GM21717 (cell line): Measurements from ENCODE around the gene PDE1C.

ENCODE experiments used
- ATAC-seq: cut with Tn5 transposase; IDR thresholded peaks from one replicate; pipeline ENCODE4 v1.9.1; 2021; ENCODE audit warnings: mild to moderate bottlenecking, moderate library complexity; ENCODE audit not compliant: unreplicated experiment

Gene PDE1C

DNA sequence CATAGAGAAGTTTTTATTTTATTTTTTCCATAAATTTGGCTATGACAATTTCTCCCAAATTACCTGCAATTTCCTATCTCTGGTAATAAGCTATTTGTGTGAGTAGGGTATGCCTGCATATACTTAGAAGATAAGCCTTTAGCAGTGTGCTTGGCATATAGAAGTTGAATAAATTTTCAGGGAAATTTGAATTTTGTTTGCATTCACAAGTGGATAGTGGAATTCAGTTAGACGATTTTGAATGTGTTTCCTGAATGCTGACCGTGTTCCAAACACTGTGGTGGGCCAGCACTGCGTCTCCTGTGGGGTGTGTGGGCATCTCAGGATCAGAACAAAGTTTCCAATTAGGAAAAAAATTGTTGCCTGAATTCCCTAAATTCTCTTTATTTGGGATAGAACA is 283.9 kb downstream of the PDE1C start:
- no peak for ATAC-seq

DNA sequence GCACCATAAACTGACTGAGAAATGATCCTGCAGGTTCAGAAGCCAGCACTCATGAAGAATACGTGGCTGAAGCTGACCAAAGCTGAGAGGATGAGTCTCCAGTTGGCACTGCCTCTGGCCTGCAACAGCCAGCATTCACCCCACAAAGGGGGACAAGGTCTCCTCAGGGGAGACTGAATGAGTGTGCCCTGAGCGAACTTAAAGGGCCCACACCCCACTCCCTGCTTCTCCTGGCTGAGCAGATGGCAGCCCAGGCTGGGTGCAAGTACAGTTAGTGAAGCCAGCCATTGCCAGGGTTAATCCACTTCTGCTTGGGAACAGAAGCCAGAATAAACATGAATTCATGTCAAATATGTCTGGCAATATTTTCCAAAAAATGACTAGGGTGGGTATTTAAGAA is 285.1 kb downstream of the PDE1C start:
- ATAC-seq, result no peak

DNA sequence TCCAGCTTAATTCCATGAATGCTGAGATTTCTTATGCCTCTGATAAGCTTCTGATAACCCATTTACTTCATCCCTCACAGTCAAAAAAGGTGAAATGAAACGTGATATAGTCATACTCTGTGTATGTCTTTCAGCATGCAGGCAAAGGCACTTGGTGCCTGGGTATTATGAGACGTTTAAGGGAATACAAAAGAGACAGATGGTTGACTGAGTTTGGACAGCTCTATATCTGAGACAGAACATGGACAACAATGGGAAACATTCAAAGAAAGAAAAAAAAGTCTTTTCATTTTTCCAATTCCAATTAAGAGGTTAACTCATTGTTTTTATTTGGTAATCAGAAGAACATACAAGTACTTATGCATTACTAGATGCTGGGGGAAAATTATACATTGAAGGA is 287.0 kb downstream of the PDE1C start:
- ATAC-seq, result no peak

DNA sequence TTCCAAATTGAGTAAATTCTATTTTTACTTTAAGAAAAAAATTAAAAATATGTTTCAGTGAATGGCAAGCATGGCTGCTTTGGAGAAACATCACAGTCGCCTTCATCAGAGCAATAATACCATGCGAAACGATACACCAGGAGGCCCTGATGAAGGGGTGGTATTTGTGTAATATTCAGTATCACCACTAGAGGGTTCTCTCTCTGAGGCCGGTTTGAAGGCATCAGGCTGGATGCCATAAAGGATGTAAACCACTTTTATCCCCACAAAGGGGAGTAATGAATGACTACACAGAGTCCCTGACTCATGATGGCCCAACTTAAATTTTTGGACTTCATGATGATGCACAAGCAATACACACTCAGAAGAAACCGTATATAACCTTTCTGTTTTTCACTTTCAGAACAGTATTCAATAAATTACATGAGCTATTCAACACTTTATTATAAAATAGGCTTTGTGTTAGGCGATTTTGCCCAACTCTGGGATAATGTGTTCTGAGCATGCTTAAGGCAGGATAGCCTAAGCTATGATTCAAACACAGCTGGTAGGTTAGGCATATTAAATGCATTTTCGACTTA is 287.7 kb downstream of the PDE1C start:
- peak; percentile 93 for ATAC-seq

- no peak for ATAC-seq
Measured at GRCh38 chr7:31778296-31778695, 291.9 kb downstream of the PDE1C start.

GRCh38 chr7:31776616-31777015 is 293.6 kb downstream of the PDE1C start:
- ATAC-seq, result no peak

DNA sequence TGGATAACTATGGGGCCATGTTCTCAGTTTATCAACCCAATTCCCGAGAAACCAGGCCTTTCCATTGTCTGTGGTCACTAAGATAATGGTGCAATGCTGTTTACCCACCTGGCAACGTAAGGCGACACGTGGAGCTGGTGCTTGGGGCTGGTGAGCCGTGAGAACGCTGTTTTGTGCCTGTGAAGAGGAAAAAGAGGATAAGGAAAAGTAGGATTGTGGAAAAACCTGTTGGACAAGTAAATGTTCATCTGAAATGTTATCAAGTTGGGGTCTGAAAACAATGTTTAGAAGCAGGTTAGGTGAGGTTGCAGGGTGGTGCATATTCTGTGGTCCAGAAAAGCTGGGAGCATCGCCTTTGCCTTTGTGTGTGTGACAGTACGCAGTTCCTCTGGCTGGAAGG is 294.7 kb downstream of the PDE1C start:
- ATAC-seq, result no peak

DNA sequence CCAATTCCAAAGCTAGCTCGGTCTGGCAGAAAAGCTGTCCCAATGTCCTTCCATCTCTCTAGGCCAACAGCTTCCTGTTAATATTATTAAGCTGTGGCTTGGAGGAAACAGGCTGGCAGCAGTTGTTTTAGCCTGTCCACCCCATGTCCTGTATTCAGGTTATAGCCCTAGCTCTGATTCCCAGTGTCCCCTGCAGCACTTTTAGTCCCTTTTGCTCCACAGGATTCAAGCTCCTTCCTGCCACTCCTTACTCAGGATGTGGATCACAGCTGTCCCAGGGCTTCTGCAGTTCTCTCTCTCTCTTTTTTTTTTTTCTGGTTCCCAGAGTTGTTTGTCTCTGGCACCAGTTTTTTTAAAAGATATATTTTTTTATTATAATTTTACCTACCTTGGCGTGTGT is 298.0 kb downstream of the PDE1C start:
- ATAC-seq, result no peak

DNA sequence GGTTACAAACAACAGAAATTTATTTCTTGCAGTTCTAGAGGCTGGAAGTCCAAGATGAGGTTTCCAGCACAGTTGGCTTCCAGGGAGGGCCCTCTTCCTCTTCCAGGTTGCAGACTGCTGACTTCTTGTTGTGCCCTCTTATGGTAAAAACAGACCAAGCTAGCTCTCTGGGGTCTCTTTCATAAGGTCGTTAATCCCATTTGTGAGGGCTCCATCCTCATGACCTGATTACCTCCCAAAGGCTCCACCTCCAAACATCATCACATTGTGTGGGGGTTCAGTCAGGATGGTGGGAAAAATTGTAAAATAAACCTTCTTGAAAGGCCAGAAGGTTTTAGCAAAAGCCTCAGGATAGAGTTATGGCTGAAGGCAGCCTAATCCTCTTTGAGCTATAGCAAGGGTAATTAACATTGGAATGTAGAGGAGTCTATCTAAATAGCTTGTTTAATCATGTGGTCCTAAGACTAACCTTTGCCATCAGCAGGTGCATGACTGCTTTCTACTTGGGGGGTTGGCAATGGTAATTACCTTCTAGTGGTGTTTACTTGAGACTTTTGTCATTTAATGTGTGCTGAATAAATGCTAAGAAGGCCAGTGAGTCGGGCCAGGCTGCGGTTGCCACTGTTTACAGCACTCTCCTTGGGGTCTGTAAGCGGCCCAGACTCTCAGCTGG is 302.4 kb downstream of the PDE1C start:
- no peak for ATAC-seq

DNA sequence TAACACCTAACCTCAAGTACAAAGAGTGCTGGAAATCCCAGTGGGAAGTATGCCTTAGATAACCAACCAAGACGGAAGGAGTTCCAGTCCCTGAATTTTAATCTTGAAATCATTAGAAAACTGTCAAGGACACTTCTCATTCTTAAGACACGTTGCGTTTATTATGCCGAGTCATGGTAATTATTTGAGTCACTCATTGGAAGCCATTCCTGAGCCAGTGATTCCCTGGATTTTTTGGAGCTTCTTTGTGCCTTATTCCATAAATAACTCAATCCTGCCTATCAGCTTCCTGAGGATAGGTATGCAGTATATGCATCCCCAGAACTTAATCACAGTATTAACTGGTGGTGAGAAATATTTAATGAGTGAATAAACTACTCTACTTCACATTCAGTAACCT is 305.7 kb downstream of the PDE1C start:
- ATAC-seq, result no peak

- no peak for ATAC-seq
Measured at GRCh38 chr7:31763548-31763947, 306.7 kb downstream of the PDE1C start.

- no peak for ATAC-seq
Measured at GRCh38 chr7:31761646-31762045, 308.6 kb downstream of the PDE1C start.

- no peak for ATAC-seq
Measured at GRCh38 chr7:31758755-31759154, 311.5 kb downstream of the PDE1C start.

DNA sequence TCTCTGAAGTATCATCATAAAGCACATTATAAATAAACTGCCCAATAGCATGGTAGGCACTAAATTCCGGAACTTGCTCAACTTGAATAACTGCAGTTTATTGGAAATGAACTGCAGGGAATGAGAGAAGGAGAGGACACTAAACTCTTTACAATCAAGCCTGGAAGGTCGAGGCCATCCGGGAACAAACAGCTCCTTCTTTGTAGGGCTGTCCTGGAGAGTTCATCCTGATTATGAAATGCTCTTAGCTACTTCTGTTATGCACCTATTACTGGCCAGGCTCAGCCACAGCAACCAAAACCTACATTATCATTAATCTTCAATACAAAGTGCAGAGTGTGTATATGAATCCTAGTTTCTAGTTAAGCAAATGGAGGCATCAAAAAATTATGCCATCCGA is 318.5 kb downstream of the PDE1C start:
- ATAC-seq, result no peak

- no peak for ATAC-seq
Measured at GRCh38 chr7:31748084-31748483, 322.1 kb downstream of the PDE1C start.

DNA sequence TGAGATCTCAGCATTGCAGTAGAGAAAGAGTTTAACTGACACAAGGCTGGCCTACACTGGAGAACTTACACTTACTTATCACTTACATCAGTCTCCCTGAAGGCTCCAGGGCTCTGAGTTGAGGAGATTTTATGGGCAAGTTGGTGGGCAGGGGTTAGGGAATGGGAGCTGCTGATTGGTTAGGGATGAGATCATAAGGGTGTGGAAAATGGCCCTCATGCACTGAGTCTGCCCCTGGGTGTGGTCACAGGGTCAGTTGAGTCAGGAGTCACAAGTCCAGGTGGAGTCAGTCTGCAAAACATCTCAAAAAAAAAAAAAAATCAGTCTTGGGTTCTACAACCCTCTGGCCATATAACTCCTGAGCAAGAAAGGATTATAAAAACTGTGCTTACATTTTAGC is 322.7 kb downstream of the PDE1C start:
- no peak for ATAC-seq

- peak; percentile 85 for ATAC-seq
Measured at GRCh38 chr7:31744294-31744874, 325.8 kb downstream of the PDE1C start.

GRCh38 chr7:31741852-31742251 is 328.4 kb downstream of the PDE1C start:
- ATAC-seq, result no peak

- no peak for ATAC-seq
Measured at GRCh38 chr7:31735991-31736982, 333.9 kb downstream of the PDE1C start.

GRCh38 chr7:31734456-31734855 is 335.8 kb downstream of the PDE1C start:
- no peak for ATAC-seq

GRCh38 chr7:31729195-31729804 is 340.9 kb downstream of the PDE1C start:
- no peak for ATAC-seq
